Measurements from ENCODE around the gene BIK.

BIK gene

GRCh38 chr22:43153899-43154298 lies 43.3 kb downstream of the BIK start:
- no peak overlapping the region for H3K4me3 ChIP-seq (ENCODE audit: low read length)
- no peak for TF ChIP-seq CTCF (IDR thresholded peaks at IDR 0.05; ENCODE audit: insufficient read depth, low read depth, low read length, missing control alignments)
- no peak for DNase-seq (ENCODE audit: low read depth)

DNA sequence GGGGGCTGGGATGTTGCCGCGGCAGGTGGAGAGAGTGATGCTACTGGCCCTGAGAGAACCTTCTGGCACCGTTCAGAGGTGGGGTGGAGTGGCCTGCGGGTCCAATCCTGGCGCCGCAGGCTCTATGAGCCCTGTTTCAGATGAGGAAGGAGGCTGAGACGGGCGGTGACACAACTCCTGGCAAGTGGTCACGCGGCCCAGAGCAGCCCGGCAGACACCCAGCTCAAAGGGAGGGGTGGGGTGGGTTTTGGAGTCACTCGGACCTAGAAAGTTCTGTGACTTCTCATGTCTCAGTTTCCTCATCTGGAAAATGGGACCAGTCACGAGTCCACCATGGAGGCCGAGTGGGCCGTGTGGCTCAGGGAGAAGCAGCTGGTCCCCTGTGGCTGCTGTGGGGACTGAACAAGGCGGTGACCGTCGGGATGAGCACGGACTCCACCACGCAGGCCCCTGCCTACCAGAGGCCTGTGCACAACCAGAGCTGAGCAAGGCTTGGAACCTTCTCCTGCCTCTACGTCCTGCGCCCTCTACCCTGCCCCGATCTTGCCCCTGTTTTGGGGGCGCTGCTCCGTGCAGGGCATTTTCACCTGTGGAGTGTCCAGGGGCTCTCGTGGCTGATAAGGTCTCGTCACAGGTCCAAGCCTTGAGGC lies 44.5 kb downstream of the BIK start:
- no peak for DNase-seq (ENCODE audit: low read depth)
- no peak for TF ChIP-seq CTCF (IDR thresholded peaks at IDR 0.05; ENCODE audit: insufficient read depth, low read depth, low read length, missing control alignments)
- no peak overlapping the region for H3K4me3 ChIP-seq (ENCODE audit: low read length)

GRCh38 chr22:43155789-43156188 lies 45.2 kb downstream of the BIK start:
- TF ChIP-seq CTCF (IDR thresholded peaks at IDR 0.05; ENCODE audit: insufficient read depth, low read depth, low read length, missing control alignments) = no peak
- no peak overlapping the region for H3K4me3 ChIP-seq (ENCODE audit: low read length)
- DNase-seq (ENCODE audit: low read depth) = peak; percentile 21

DNA sequence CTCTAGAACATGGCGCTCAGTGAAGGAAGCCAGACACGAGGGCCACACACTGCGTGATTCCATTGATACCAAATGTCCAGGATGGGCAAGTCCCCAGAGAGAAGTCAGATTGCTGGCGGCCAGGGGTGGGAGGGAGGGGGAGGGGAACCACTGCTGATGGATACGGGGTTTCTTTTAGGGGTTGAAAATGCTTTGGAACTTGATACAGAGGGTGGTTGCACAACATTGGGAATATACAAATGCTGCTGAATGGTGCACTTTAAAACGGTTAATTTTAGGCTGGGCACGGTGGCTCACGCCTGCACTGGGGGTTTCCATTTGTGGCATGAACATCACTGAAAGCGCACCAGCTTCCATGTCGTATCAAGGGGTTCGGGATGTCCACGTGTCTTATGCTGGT lies 45.9 kb downstream of the BIK start:
- no peak overlapping the region for H3K4me3 ChIP-seq (ENCODE audit: low read length)
- DNase-seq (ENCODE audit: low read depth) = no peak
- TF ChIP-seq CTCF (IDR thresholded peaks at IDR 0.05; ENCODE audit: insufficient read depth, low read depth, low read length, missing control alignments) = no peak

DNA sequence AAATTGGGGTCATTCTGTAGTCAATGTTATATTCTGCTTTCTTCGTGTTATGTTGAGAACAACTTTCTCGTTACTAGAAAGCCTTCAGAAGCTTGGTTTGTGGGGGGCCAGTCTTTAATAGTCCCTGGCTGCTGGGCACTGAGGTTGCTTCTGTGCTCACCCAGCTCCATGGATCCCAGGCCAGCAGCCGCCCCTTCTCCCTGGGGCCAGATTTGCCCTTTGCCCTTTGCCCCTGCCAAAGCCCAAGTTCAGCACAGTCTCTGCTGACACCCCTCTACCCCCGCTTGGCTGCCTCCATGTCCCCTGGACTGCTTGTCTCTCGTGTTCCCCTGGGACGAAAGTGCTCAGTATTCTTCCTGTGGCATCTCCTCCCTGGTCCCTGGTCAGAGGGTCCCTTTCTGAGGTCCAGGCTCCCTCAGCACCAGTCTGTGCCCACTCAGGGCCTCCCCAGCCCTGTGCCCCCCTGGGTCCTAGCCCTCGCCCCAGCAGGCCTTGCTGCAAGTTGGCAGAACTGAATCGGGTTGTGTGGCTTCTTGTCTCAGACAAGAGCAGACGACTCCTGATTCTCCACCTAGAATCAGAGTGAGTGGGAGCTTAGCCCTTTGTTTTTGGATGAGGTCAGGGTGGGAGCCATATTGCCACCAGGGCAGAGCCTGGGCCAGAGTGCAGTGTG lies 47.5 kb downstream of the BIK start:
- no peak overlapping the region for H3K4me3 ChIP-seq (ENCODE audit: low read length)
- DNase-seq (ENCODE audit: low read depth) = no peak
- TF ChIP-seq CTCF (IDR thresholded peaks at IDR 0.05; ENCODE audit: insufficient read depth, low read depth, low read length, missing control alignments) = no peak

GRCh38 chr22:43158778-43159483 lies 48.4 kb downstream of the BIK start:
- no peak overlapping the region for H3K4me3 ChIP-seq (ENCODE audit: low read length)
- TF ChIP-seq CTCF (IDR thresholded peaks at IDR 0.05; ENCODE audit: insufficient read depth, low read depth, low read length, missing control alignments) = no peak
- no peak for DNase-seq (ENCODE audit: low read depth)

Measured in epithelial cell of esophagus (primary cell).